Nephron (organoid): ENCODE data around the gene RPLP2.

Experiments used
- H3K27ac Mint-ChIP-seq, 3 experiments: 2 replicates each; pipeline ENCODE4 v1.8.0; 2020; ENCODE audit warnings: mixed read lengths in 3 of 3, mild to moderate bottlenecking in 2 of 3, moderate library complexity in 1 of 3
- H3K27me3 Mint-ChIP-seq: 2 replicates; pipeline ENCODE4 v1.8.0; 2021; ENCODE audit warnings: low read depth, mild to moderate bottlenecking, moderate library complexity, mixed read lengths
- H3K36me3 Mint-ChIP-seq: 2 replicates; pipeline ENCODE4 v1.8.0; 2020; ENCODE audit warnings: low read depth, mixed read lengths
- H3K4me1 Mint-ChIP-seq: 2 replicates; pipeline ENCODE4 v1.8.0; 2020; ENCODE audit warnings: mixed read lengths
- H3K4me3 Mint-ChIP-seq, 3 experiments: 2 replicates each; pipeline ENCODE4 v1.8.0; 2020; ENCODE audit warnings: mild to moderate bottlenecking in 3 of 3, mixed read lengths in 3 of 3, moderate library complexity in 2 of 3
- H3K9me3 Mint-ChIP-seq: 2 replicates; pipeline ENCODE4 v1.8.0; 2020; ENCODE audit warnings: mixed read lengths
- CTCF ChIP-seq, 3 experiments: fragments of 200-600 bp; sonication (generic); IDR thresholded peaks; one replicate each; pipeline ENCODE4 v1.5.0; 2021; ENCODE audit warnings: antibody characterized with exemption in 3 of 3; ENCODE audit not compliant: unreplicated experiment in 3 of 3

Gene RPLP2

GRCh38 chr11:782264-783174 is 27.2 kb upstream of the RPLP2 start:
- peaks cover 20% of the 10 kb centered on the region for H3K4me1 Mint-ChIP-seq
- TF ChIP-seq CTCF (IDR thresholded peaks at IDR 0.05; ENCODE audit: unreplicated experiment in 3 of 3), result no peak
- no peaks in the 10 kb centered on the region for H3K9me3 Mint-ChIP-seq
- H3K4me3 Mint-ChIP-seq, result peak overlapping the region in 1 of 3 experiments; percentile 28
- peaks cover 6% of the 10 kb centered on the region for H3K27me3 Mint-ChIP-seq
- H3K27ac Mint-ChIP-seq, result no peak overlapping the region
- H3K36me3 Mint-ChIP-seq, result peaks cover 6% of the 10 kb centered on the region

DNA sequence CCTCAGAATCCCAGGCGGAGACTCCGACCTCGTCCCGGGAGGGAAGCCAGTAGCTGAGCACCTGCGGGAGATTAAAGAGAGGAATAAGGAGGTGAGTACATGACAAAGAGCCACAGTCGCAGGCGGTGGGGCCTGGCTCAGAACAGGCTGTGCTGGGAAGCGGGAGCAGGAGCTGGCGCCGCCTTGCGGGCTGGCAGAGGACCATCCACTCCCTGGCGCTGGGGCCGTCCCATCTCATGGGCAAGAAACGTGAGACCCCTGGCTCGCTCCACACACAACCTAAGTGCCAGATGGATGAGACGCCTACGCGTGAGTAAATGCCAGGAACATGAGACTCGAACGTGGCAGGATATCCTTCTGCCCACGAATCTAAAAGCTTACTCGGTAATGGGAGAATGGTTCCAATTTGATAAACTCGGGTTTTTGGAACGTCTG is 26.2 kb upstream of the RPLP2 start:
- no peaks in the 10 kb centered on the region for H3K9me3 Mint-ChIP-seq
- peaks cover 20% of the 10 kb centered on the region for H3K4me1 Mint-ChIP-seq
- peak overlapping the region; percentile 41 to 80 (median 60) for H3K27ac Mint-ChIP-seq
- peaks cover 6% of the 10 kb centered on the region for H3K27me3 Mint-ChIP-seq
- peak; percentile 72 to 86 (median 75) for TF ChIP-seq CTCF (IDR thresholded peaks at IDR 0.05; ENCODE audit: unreplicated experiment in 3 of 3)
- peak overlapping the region; percentile 30 to 50 (median 37) for H3K4me3 Mint-ChIP-seq
- peaks cover 6% of the 10 kb centered on the region for H3K36me3 Mint-ChIP-seq

GRCh38 chr11:786235-787083 is 23.3 kb upstream of the RPLP2 start:
- Mint-ChIP-seq H3K27me3 (no peaks in the 10 kb centered on the region), H3K27ac (peak overlapping the region in 2 of 3 experiments; percentile 68 to 84), H3K36me3 (peaks cover 9% of the 10 kb centered on the region), H3K4me3 (no peak overlapping the region), H3K4me1 (peaks cover 20% of the 10 kb centered on the region), H3K9me3 (no peaks in the 10 kb centered on the region)
- no peak for TF ChIP-seq CTCF (IDR thresholded peaks at IDR 0.05; ENCODE audit: unreplicated experiment in 3 of 3)

- H3K27ac Mint-ChIP-seq, result no peak overlapping the region
- H3K36me3 Mint-ChIP-seq, result peaks cover 9% of the 10 kb centered on the region
- H3K4me3 Mint-ChIP-seq, result no peak overlapping the region
- H3K27me3 Mint-ChIP-seq, result no peaks in the 10 kb centered on the region
- H3K9me3 Mint-ChIP-seq, result no peaks in the 10 kb centered on the region
- peaks cover 20% of the 10 kb centered on the region for H3K4me1 Mint-ChIP-seq
- no peak for TF ChIP-seq CTCF (IDR thresholded peaks at IDR 0.05; ENCODE audit: unreplicated experiment in 3 of 3)
Observed at GRCh38 chr11:787084-787675, 22.6 kb upstream of the RPLP2 start.

GRCh38 chr11:788009-788640 is 21.6 kb upstream of the RPLP2 start:
- Mint-ChIP-seq H3K36me3 (peaks cover 9% of the 10 kb centered on the region), H3K9me3 (no peaks in the 10 kb centered on the region), H3K27me3 (no peaks in the 10 kb centered on the region), H3K4me3 (no peak overlapping the region), H3K27ac (no peak overlapping the region), H3K4me1 (peaks cover 18% of the 10 kb centered on the region)
- TF ChIP-seq CTCF (IDR thresholded peaks at IDR 0.05; ENCODE audit: unreplicated experiment in 3 of 3), result no peak
